NCI-H748 (cell line): Measurements from ENCODE around the gene DLL1.

Experiments
- DNase-seq: peaks from one replicate; lab custom pipeline; 2025; ENCODE audit not compliant: unreplicated experiment; lab: John Stamatoyannopoulos, UW

DLL1 gene

DNA sequence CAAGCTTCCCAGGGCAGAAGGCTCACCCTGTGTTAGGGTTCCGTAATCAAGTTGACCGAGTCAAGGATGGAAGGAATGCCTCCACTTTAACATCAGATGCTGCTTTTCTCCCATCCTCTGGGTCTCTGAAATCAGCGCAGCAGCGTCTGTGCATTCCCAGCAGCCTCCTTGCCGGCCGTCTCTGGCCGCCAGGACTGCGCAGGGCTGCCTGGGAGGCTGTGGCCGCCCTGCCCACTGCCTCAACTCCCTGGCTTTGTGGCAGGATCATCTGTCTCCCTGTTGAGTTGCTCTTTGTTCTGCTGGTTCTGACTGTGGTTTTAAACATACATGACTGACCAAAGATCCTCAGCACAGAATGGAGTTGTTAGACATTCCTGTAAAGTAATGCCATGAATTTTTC lies 56.5 kb downstream of the DLL1 start:
- DNase-seq: no peak

DNA sequence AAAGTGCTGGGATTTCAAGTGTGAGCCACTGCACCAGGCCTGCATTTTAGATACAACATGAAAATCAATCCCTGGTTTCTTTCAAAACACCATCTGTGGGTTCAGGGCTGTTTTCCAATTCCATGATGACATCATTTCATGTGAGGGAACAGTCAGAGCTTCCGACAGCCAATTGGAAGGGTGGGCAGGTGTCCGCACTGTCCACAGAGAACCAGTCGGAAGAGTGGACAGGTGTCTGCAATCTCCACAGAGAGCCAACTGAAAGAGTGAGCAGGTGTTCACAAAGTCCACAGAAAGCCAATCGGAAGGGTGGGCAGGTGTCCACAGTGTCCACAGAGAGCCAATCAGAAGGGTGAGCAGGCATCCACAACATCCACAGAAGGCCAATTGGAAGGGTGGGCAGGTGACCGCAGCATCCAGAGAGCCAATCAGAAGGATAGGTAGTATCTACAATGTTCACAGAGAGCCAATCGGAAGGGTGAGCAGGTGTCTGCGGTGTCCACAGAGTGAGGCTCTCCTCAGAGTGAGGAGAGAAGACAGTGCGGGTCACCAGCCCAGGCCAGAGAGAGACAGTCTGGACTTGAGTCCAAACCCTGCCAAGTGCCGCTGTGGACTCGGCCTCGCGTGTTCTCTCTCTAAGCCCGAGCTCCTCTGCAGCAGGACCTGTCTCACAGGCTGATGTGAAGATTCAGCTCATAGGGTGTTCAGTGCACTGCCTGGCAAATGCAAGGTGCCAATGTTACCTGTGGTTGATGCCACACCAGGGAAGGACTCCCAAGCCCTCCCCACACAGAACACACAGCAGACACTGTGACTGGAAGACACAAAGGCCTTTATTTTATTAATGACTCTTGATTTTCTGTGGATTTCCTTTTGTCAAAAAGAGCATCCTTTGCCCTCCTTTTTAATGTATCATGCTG lies 57.3 kb downstream of the DLL1 start:
- DNase-seq: peak; percentile 14
